GM19438 (cell line): Measurements from ENCODE around the gene THEMIS.

Source experiments
- ATAC-seq: cut with Tn5 transposase; IDR thresholded peaks from one replicate; pipeline ENCODE4 v1.9.1; 2021; ENCODE audit warnings: low read depth; ENCODE audit not compliant: unreplicated experiment

THEMIS gene

GRCh38 chr6:127864701-127865100, 36.2 kb downstream of the THEMIS start:
- no peak for ATAC-seq

- ATAC-seq = no peak
These were observed 40.1 kb downstream of the THEMIS start for GRCh38 chr6:127860723-127861122.

GRCh38 chr6:127859956-127860355, 40.9 kb downstream of the THEMIS start:
- ATAC-seq = no peak

- ATAC-seq = no peak
These were observed 42.0 kb downstream of the THEMIS start for GRCh38 chr6:127858727-127859391.

- ATAC-seq = no peak
These were observed 43.7 kb downstream of the THEMIS start for GRCh38 chr6:127857051-127857637.

- ATAC-seq = no peak
These were observed 45.2 kb downstream of the THEMIS start for GRCh38 chr6:127855542-127856159.

- no peak for ATAC-seq
These were observed 46.8 kb downstream of the THEMIS start for GRCh38 chr6:127854009-127854408.

- no peak for ATAC-seq
These were observed 49.7 kb downstream of the THEMIS start for GRCh38 chr6:127851197-127851596.

GRCh38 chr6:127845242-127845641, 55.6 kb downstream of the THEMIS start:
- ATAC-seq = no peak

- no peak for ATAC-seq
These were observed 56.3 kb downstream of the THEMIS start for GRCh38 chr6:127844529-127844928.

- no peak for ATAC-seq
These were observed 57.3 kb downstream of the THEMIS start for GRCh38 chr6:127843582-127843981.

GRCh38 chr6:127842562-127842961, 58.3 kb downstream of the THEMIS start:
- no peak for ATAC-seq

GRCh38 chr6:127841811-127842210, 59.0 kb downstream of the THEMIS start:
- ATAC-seq = no peak

GRCh38 chr6:127834136-127834535, 66.7 kb downstream of the THEMIS start:
- ATAC-seq = no peak

GRCh38 chr6:127833336-127833735, 67.5 kb downstream of the THEMIS start:
- no peak for ATAC-seq

- ATAC-seq = no peak
These were observed 68.5 kb downstream of the THEMIS start for GRCh38 chr6:127832381-127832780.

GRCh38 chr6:127824061-127824460, 76.8 kb downstream of the THEMIS start:
- no peak for ATAC-seq

GRCh38 chr6:127821431-127821830, 79.4 kb downstream of the THEMIS start:
- no peak for ATAC-seq

- no peak for ATAC-seq
These were observed 82.7 kb downstream of the THEMIS start for GRCh38 chr6:127818149-127818548.

- no peak for ATAC-seq
These were observed 84.2 kb downstream of the THEMIS start for GRCh38 chr6:127816643-127817042.

- no peak for ATAC-seq
These were observed 87.2 kb downstream of the THEMIS start for GRCh38 chr6:127813699-127814027.

GRCh38 chr6:127812985-127813698, 87.7 kb downstream of the THEMIS start:
- ATAC-seq = no peak
